ENCODE measurements around the gene COPG2. TPM values are rescaled to one million over a fixed set of nuclear protein-coding genes. Genes with fewer than 3 reads are reported as not detected.

COPG2 gene
- total and polyA plus RNA-seq, 2 experiments from 2014 or later: 7.0 to 35.1 TPM

DNA sequence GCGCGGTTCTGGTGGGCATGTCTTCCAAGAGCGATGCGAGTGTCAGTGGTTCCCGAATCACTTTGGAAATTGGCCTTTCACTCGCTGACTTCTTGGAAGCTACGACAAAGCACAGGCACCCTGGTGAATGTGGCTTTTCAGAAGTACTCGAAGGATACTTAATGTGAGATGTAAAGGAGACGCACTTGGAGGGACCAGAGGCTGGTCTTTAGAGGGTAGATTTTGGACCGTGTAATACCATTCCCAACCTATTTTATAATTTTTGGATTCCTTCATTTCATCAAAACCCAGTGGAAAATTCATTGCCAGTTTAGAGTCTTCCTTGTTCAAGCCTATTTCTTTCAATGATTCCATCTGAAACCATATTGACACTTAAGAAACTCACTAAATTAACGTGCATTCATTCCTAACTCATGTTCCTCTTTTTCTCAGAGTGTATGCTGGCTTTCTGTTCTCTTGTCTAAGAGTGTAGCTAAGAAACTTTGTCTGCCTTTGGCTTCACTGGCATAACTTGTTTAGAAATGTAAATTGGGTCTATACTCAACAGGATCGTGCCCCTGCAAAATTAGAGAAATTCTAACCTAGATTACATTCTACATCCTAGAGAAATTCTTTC, 645 bp upstream of the COPG2 start:
- Histone ChIP-seq H3K9me3 (ENCODE audit: low read depth) (no peaks in the 10 kb centered on the region), H3K4me3 (peak overlapping the region; percentile 76), H3K36me3 (no peaks in the 10 kb centered on the region), H3K4me1 (ENCODE audit: low read depth) (peaks cover 6% of the 10 kb centered on the region), H3K27me3 (no peaks in the 10 kb centered on the region), H3K27ac (peak overlapping the region; percentile 81)
- TF ChIP-seq, protein P1, sequence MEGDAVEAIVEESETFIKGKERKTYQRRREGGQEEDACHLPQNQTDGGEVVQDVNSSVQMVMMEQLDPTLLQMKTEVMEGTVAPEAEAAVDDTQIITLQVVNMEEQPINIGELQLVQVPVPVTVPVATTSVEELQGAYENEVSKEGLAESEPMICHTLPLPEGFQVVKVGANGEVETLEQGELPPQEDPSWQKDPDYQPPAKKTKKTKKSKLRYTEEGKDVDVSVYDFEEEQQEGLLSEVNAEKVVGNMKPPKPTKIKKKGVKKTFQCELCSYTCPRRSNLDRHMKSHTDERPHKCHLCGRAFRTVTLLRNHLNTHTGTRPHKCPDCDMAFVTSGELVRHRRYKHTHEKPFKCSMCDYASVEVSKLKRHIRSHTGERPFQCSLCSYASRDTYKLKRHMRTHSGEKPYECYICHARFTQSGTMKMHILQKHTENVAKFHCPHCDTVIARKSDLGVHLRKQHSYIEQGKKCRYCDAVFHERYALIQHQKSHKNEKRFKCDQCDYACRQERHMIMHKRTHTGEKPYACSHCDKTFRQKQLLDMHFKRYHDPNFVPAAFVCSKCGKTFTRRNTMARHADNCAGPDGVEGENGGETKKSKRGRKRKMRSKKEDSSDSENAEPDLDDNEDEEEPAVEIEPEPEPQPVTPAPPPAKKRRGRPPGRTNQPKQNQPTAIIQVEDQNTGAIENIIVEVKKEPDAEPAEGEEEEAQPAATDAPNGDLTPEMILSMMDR (IDR thresholded peaks at IDR 0.05; ENCODE audit: low read depth, low read length): no peak
- DNase-seq (ENCODE audit: low read depth in 1 of 2, low spot score in 1 of 2): no peak

DNA sequence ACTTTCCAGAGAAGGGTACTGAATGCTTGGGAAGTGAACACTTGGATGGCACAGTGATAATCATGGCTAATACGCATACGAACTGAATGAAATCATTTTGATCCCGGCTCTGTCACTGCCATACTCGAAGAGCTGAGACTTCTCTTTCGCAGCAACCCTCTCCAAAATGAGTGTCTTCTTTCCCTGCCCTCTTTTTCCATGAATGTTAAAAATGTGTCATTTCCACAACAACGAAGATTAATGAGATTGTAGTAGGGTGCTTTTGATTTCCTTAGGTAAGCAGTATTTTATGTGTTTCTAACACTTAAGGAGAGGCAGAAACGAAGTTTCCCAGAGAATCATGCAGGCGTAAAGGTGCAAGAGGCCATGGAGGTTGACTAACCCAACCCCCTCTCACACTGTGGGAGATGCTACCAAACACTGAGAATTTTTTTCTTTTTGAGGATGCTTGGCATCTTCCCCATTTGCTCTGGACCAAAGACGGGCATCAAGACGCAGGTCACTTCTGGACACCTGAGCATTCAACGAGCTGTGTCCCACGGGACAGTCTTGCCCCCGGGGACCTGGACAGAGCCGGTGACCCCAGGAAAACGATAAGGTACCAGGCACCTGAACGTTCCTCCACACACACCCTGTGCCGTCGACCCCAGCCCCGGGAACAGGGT, 823 bp downstream of the COPG2 start:
- Histone ChIP-seq H3K9me3 (ENCODE audit: low read depth) (no peaks in the 10 kb centered on the region), H3K27me3 (no peaks in the 10 kb centered on the region), H3K4me3 (peak overlapping the region; percentile 76), H3K4me1 (ENCODE audit: low read depth) (peaks cover 6% of the 10 kb centered on the region), H3K27ac (no peak overlapping the region), H3K36me3 (peaks cover 2% of the 10 kb centered on the region)
- DNase-seq (ENCODE audit: low read depth in 1 of 2, low spot score in 1 of 2): peak; percentile 10 to 16
- TF ChIP-seq, protein P1 (IDR thresholded peaks at IDR 0.05; ENCODE audit: low read depth, low read length): no peak

DNA sequence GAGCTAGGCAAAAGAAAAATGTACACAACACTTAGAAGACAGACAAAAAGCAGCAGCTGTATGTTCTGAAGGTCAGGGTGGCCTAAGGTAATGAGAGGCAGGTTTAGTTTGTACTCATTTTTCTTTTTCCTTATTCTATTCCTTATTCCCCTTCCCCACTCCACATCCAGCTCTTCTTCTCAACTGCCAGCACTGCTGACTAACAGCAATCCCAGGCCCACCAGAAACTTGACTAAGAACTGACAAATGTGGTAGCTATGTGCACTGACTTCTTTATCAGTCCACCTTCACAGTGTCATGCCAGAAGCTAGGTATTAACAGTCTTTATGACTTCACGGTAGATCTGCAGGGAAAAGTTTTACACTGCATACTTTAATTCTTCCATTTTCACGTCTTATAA, 6.1 kb downstream of the COPG2 start:
- TF ChIP-seq, protein P1 (IDR thresholded peaks at IDR 0.05; ENCODE audit: low read depth, low read length): no peak
- peaks cover 5% of the 10 kb centered on the region for H3K36me3 ChIP-seq
- no peak overlapping the region for H3K4me3 ChIP-seq
- no peaks in the 10 kb centered on the region for H3K27me3 ChIP-seq
- H3K9me3 ChIP-seq (ENCODE audit: low read depth): no peaks in the 10 kb centered on the region
- no peak for DNase-seq (ENCODE audit: low read depth in 1 of 2, low spot score in 1 of 2)
- H3K27ac ChIP-seq: no peak overlapping the region
- H3K4me1 ChIP-seq (ENCODE audit: low read depth): peaks cover 3% of the 10 kb centered on the region

DNA sequence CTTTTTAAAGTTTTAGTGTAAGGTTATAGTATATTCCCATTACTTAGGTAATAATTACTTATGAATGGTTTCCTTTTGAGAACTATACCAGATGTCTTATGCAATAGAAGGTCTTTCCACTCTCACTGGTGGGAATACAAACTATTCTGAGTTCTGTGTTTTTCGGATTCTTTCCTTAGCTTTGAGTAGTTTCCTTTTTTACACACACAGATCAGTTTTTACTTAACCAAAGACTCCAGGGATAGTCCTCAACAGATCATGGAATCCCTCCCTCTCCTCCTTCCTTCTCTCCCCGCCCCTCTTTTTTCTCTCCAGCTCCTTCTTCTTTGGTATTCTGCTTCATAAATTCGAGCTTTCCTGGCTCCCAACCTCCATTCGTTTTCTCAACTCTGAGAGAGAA, 13.3 kb downstream of the COPG2 start:
- Histone ChIP-seq H3K4me1 (ENCODE audit: low read depth) (no peaks in the 10 kb centered on the region), H3K27me3 (no peaks in the 10 kb centered on the region), H3K27ac (no peak overlapping the region), H3K4me3 (no peak overlapping the region), H3K36me3 (peaks cover 8% of the 10 kb centered on the region), H3K9me3 (ENCODE audit: low read depth) (no peaks in the 10 kb centered on the region)
- no peak for DNase-seq (ENCODE audit: low read depth in 1 of 2, low spot score in 1 of 2)
- TF ChIP-seq, protein P1 (IDR thresholded peaks at IDR 0.05; ENCODE audit: low read depth, low read length): no peak

DNA sequence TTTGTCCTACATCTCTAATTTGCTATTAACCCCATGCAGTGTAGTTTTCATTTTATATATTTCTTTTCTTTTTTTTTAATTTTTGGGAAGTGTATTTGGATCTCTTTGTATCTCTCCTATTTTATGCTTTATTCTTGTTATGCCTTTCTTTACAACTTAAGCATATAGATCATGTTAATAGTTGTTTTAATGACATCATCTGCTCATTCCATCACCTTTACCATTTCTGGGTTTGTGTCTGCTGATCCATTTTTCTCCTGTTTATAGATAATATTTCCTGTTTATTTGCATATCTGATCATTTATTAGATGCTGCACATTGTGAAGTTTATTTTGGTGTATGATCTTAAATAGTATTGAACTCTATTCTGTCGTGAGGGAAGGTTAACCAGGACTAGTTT, 13.7 kb downstream of the COPG2 start:
- H3K4me3 ChIP-seq: no peak overlapping the region
- no peaks in the 10 kb centered on the region for H3K9me3 ChIP-seq (ENCODE audit: low read depth)
- H3K27me3 ChIP-seq: no peaks in the 10 kb centered on the region
- TF ChIP-seq, protein P1 (IDR thresholded peaks at IDR 0.05; ENCODE audit: low read depth, low read length): no peak
- H3K27ac ChIP-seq: no peak overlapping the region
- no peaks in the 10 kb centered on the region for H3K4me1 ChIP-seq (ENCODE audit: low read depth)
- H3K36me3 ChIP-seq: peaks cover 8% of the 10 kb centered on the region
- no peak for DNase-seq (ENCODE audit: low read depth in 1 of 2, low spot score in 1 of 2)
